ENCODE measurements around the gene SMPDL3B.

GRCh38 chr1:27937524-27937836 lies 2.7 kb downstream of the SMPDL3B start:
- no peak for TF ChIP-seq POLR2A (IDR thresholded peaks at IDR 0.05)
- TF ChIP-seq CTCF (IDR thresholded peaks at IDR 0.05), result no peak
